SU-DHL-6 (cell line): ENCODE data around the gene ZNF385D.

Experiments used
- CTCF ChIP-seq: fragments of 200-600 bp; sonication (generic); IDR thresholded peaks from one replicate; pipeline ENCODE4 v1.5.1; 2017; ENCODE audit warnings: antibody characterized with exemption, mild to moderate bottlenecking, low read length, moderate library complexity; ENCODE audit not compliant: insufficient read depth, poor library complexity, severe bottlenecking
- EZH2phosphoT487 ChIP-seq: fragments of 200-600 bp; sonication (generic), shearing (Covaris generic); conservative IDR thresholded peaks from 2 replicates; pipeline ENCODE4 v1.6.1; 2018; ENCODE audit warnings: mild to moderate bottlenecking, antibody characterized with exemption, low read length, moderate library complexity, mixed read lengths

GRCh38 chr3:21682206-21682605 lies 68.8 kb downstream of the ZNF385D start:
- TF ChIP-seq CTCF (no peak), EZH2phosphoT487 (no peak)
